Measurements from ENCODE around the gene GABRR3. TPM values are rescaled to one million over a fixed set of nuclear protein-coding genes. Genes with fewer than 3 reads are reported as not detected.
A peak's percentile ranks its signal among the peaks of the same experiment; 100 is the strongest.

GABRR3 gene
- total RNA-seq, 3 donors from 2014 or later: not detected

DNA sequence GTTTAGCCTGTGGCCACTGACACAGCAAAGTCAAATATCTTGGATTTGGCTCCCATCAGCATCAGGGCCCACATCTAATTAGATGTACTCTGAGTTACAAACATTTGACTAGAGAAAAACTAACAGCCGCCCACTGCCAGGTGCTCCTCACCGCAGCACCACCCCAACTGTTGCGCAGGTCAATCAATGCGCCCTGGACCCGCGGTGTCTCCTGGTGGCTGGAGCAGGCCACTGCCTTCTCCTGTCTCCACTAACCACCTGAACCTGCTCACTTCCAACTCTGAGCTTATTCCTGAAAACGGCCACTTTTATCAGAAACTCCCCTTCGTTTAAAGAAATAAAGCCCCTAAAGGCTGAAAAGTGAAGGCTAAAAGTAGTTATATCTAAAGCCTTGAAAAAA lies 67.1 kb downstream of the GABRR3 start:
- H3K27ac ChIP-seq: no peak overlapping the region
- H3K36me3 ChIP-seq: no peaks in the 10 kb centered on the region
- H3K4me3 ChIP-seq: no peak overlapping the region
- peaks cover 2 to 5% of the 10 kb centered on the region in 2 donors for H3K4me1 ChIP-seq
- peak in 1 of 2 donors; percentile 63 for DNase-seq (ENCODE audit: low spot score in 2 of 2)
- TF ChIP-seq POLR2A (IDR thresholded peaks at IDR 0.05) (no peak), POLR2AphosphoS5 (IDR thresholded peaks at IDR 0.05) (no peak)
- TF ChIP-seq, protein P1, sequence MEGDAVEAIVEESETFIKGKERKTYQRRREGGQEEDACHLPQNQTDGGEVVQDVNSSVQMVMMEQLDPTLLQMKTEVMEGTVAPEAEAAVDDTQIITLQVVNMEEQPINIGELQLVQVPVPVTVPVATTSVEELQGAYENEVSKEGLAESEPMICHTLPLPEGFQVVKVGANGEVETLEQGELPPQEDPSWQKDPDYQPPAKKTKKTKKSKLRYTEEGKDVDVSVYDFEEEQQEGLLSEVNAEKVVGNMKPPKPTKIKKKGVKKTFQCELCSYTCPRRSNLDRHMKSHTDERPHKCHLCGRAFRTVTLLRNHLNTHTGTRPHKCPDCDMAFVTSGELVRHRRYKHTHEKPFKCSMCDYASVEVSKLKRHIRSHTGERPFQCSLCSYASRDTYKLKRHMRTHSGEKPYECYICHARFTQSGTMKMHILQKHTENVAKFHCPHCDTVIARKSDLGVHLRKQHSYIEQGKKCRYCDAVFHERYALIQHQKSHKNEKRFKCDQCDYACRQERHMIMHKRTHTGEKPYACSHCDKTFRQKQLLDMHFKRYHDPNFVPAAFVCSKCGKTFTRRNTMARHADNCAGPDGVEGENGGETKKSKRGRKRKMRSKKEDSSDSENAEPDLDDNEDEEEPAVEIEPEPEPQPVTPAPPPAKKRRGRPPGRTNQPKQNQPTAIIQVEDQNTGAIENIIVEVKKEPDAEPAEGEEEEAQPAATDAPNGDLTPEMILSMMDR (IDR thresholded peaks at IDR 0.05): peak in 1 of 3 donors; percentile 26
- intact Hi-C loops (cut with DNase I; ENCODE audit: low total_unique reads): no loop called here
- H3K9me3 ChIP-seq: no peaks in the 10 kb centered on the region
- no peaks in the 10 kb centered on the region for H3K27me3 ChIP-seq

DNA sequence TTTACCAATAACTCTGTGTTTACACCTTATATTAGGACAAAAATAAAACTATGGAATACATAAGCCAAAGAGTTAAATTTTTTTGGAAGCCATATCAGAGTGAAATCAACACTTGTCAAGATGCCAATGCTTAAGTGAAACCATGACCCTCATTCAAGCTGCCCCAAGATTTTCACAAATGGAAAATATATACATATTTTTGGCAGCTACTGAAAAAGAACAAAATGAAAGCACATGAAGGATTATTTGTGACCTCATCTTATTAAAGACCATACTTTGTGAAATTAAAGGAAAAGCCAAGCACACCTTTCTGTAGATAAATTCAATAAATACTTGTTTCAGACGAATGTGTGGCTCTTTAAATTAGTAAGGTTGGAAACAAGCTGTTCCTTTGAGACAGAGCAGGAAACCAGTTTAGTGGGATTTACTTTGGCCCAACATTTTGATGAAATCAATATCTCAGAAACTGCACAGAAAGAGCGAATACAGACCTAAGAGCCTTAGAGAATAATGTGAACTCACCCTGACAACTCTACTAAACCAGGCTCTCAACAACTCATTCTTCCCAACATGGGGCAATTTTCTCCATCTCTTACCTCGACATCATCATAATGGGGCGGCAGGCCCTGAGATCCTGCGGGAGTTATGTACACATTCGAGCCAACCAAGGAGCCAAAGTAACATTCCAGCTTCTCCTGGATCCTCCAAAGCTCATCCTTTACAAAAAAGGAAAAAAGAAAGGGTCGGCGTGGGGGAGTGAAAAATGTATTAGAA lies 73.9 kb downstream of the GABRR3 start:
- Histone ChIP-seq H3K27ac (no peak overlapping the region), H3K4me3 (no peak overlapping the region), H3K4me1 (no peaks in the 10 kb centered on the region), H3K36me3 (no peaks in the 10 kb centered on the region), H3K9me3 (no peaks in the 10 kb centered on the region), H3K27me3 (no peaks in the 10 kb centered on the region)
- no peak for DNase-seq (ENCODE audit: low spot score in 2 of 2)
- intact Hi-C loops (cut with DNase I; ENCODE audit: low total_unique reads): no loop called here
- no peak for TF ChIP-seq POLR2A (IDR thresholded peaks at IDR 0.05)
- TF ChIP-seq, protein P1 (IDR thresholded peaks at IDR 0.05): no peak
- TF ChIP-seq POLR2AphosphoS5 (IDR thresholded peaks at IDR 0.05): no peak

DNA sequence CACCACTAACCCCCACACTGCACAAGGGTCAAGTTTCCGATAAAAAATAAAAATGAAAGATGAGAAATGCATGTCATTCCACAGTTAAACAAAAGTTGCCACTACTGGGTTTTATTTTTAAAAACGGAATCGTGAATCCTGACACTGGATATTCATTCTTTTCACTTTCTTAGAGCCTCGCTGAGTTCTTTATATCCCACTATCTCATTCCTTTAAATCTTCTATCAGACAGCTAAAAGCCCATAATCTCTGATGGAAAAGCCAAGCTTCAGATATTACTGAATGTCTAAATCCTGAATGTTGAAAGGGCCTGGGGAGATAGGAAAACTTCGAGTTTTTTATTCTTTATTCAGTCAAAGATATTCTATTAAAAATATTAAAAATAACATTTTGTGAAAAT lies 74.6 kb downstream of the GABRR3 start:
- H3K9me3 ChIP-seq: no peaks in the 10 kb centered on the region
- no peaks in the 10 kb centered on the region for H3K27me3 ChIP-seq
- DNase-seq (ENCODE audit: low spot score in 2 of 2): no peak
- no peaks in the 10 kb centered on the region for H3K4me1 ChIP-seq
- H3K36me3 ChIP-seq: no peaks in the 10 kb centered on the region
- H3K4me3 ChIP-seq: no peak overlapping the region
- intact Hi-C loops (cut with DNase I; ENCODE audit: low total_unique reads): no loop called here
- TF ChIP-seq, protein P1 (IDR thresholded peaks at IDR 0.05): no peak
- no peak for TF ChIP-seq POLR2A (IDR thresholded peaks at IDR 0.05)
- no peak for TF ChIP-seq POLR2AphosphoS5 (IDR thresholded peaks at IDR 0.05)
- H3K27ac ChIP-seq: no peak overlapping the region

DNA sequence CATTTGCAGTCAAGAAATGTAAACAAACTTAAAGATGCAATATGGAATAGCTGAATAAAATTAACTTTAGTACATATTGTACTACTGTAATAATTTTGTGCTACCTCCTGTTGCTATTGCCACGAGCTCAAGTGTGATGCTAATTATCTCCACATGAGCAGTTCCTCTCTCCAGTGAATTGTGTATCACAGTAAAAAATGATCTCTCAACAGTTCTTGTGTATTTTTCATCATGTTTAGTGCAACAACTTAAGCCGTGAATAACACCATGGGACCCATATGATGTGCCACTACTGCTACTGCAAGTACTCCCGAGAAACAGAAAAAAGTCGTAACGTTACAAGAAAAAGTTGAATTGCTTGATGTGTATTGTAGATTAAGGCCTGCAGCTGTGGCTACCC lies 75.2 kb downstream of the GABRR3 start:
- Histone ChIP-seq H3K9me3 (no peaks in the 10 kb centered on the region), H3K4me3 (no peak overlapping the region), H3K27ac (no peak overlapping the region), H3K36me3 (no peaks in the 10 kb centered on the region), H3K4me1 (no peaks in the 10 kb centered on the region), H3K27me3 (no peaks in the 10 kb centered on the region)
- intact Hi-C loops (cut with DNase I; ENCODE audit: low total_unique reads): no loop called here
- TF ChIP-seq POLR2A (IDR thresholded peaks at IDR 0.05) (no peak), POLR2AphosphoS5 (IDR thresholded peaks at IDR 0.05) (no peak)
- TF ChIP-seq, protein P1 (IDR thresholded peaks at IDR 0.05): no peak
- DNase-seq (ENCODE audit: low spot score in 2 of 2): no peak

DNA sequence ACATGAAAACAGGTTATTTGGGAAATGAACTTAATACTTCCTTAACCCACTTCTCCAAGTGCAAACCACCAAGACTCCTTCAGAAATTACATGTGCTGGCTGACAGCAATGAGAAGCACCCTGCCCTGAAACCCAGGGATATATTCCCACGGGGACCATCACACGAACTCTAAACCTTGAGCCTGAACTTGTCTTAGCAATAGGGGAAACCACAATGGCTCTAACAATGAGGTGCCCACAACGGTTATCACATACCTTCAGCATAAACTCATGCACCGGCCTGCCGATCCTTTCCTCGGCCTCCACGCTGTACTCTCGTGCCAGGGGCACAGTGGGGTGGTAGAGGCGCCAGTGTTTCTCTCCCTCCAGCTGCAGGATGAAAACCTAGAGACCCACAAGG lies 76.3 kb downstream of the GABRR3 start:
- Histone ChIP-seq H3K9me3 (no peaks in the 10 kb centered on the region), H3K4me3 (no peak overlapping the region), H3K27me3 (no peaks in the 10 kb centered on the region), H3K36me3 (no peaks in the 10 kb centered on the region), H3K4me1 (no peaks in the 10 kb centered on the region), H3K27ac (no peak overlapping the region)
- intact Hi-C loops (cut with DNase I; ENCODE audit: low total_unique reads): no loop called here
- DNase-seq (ENCODE audit: low spot score in 2 of 2): no peak
- TF ChIP-seq, protein P1 (IDR thresholded peaks at IDR 0.05): no peak
- TF ChIP-seq POLR2AphosphoS5 (IDR thresholded peaks at IDR 0.05): no peak
- no peak for TF ChIP-seq POLR2A (IDR thresholded peaks at IDR 0.05)

Measured in breast epithelium (tissue), 4 donors.